Endothelial cell of umbilical vein (primary cell): ENCODE data around the gene LGR6. TPM values are rescaled to one million over a fixed set of nuclear protein-coding genes. Genes with fewer than 3 reads are reported as not detected.
A peak's percentile ranks its signal among the peaks of the same experiment; 100 is the strongest.
"Not testable (repeated sequence)": the region's sequence is repeated elsewhere in the genome, so short reads cannot be mapped to it uniquely, and the experiment has no call there.

ENCODE experiments used
- BruUV-seq: library from RNA; stranded (reverse); fragments of 400-500 nt; replicated peaks from 2 replicates; lab custom pipeline; 2021; lab: Mats Ljungman, UMichigan
- CTCF ChIA-PET: fragments of 300-600, 350-600 bp; sonication (Branson Sonifier 250); formaldehyde crosslinking; loops from one replicate; lab custom pipeline; 2021; ENCODE audit warnings: antibody characterized with exemption, inconsistent platforms; lab: Charles Lee
- POLR2A ChIA-PET: fragments of 300-600, 350-600 bp; sonication (Branson Sonifier 250); formaldehyde crosslinking; loops from one replicate; lab custom pipeline; 2021; ENCODE audit warnings: antibody characterized with exemption, inconsistent platforms; lab: Charles Lee
- DNase-seq: peaks from one replicate; pipeline ENCODE4 v3.0.0-alpha.2; 2011; ENCODE audit warnings: low read depth, low spot score
- FAIRE-seq: peaks from 2 replicates; lab custom pipeline; 2011; peaks lifted over from hg19 to GRCh38; lab: Jason Lieb, UNC
- H2AFZ ChIP-seq: 2 replicates; pipeline ENCODE4 v1.6.0; 2012; ENCODE audit warnings: low read depth, low read length, control low read depth, inconsistent platforms
- H3K27ac ChIP-seq: 2 replicates; pipeline ENCODE4 v1.5.1; 2011; ENCODE audit warnings: low read depth, mild to moderate bottlenecking, control low read depth, low read length, moderate library complexity; ENCODE audit not compliant: insufficient read depth
- H3K27me3 ChIP-seq, 2 experiments: 2 replicates each; pipeline versions ENCODE4 v1.6.0 to v1.6.1; 2011; ENCODE audit warnings: low read length in 2 of 2, mixed read lengths in 1 of 2; ENCODE audit not compliant: control insufficient read depth in 2 of 2, insufficient read depth in 2 of 2
- H3K36me3 ChIP-seq, 2 experiments: 2 replicates in 1 of 2; 3 replicates in 1 of 2; pipeline ENCODE4 v1.5.1; 2011; ENCODE audit warnings: low read length in 2 of 2, mild to moderate bottlenecking in 1 of 2, moderate library complexity in 1 of 2; ENCODE audit not compliant: control insufficient read depth in 2 of 2, insufficient read depth in 2 of 2; ENCODE audit errors: extremely low read depth in 1 of 2
- H3K4me1 ChIP-seq: 3 replicates; pipeline ENCODE4 v1.5.1; 2011; ENCODE audit warnings: mild to moderate bottlenecking, low read length; ENCODE audit not compliant: control insufficient read depth, insufficient read depth; ENCODE audit errors: extremely low read depth
- H3K4me2 ChIP-seq: 2 replicates; pipeline ENCODE4 v1.6.1; 2011; ENCODE audit warnings: low read length, control low read depth, mixed read lengths; ENCODE audit not compliant: insufficient read depth
- H3K4me3 ChIP-seq, 3 experiments: fragments of 200-600 bp in 1 of 3; sonication (generic), shearing (Covaris generic) in 1 of 3; replicated peaks in 1 of 3; 2 replicates each; pipeline ENCODE4 v1.5.1; 2011 to 2016; ENCODE audit warnings: control low read depth in 3 of 3, low read length in 3 of 3, mild to moderate bottlenecking in 2 of 3, inconsistent platforms in 1 of 3, low read depth in 1 of 3, moderate library complexity in 1 of 3; ENCODE audit not compliant: insufficient read depth in 1 of 3
- H3K79me2 ChIP-seq: 2 replicates; pipeline ENCODE4 v1.6.0; 2012; ENCODE audit warnings: low read length, inconsistent platforms; ENCODE audit not compliant: control insufficient read depth, insufficient read depth
- H3K9ac ChIP-seq: replicated peaks from 2 replicates; pipeline ENCODE3; 2011; ENCODE audit warnings: low read length, control low read depth; ENCODE audit not compliant: insufficient read depth; ENCODE audit errors: extremely low read depth
- H3K9me1 ChIP-seq: replicated peaks from 3 replicates; pipeline ENCODE4 v1.6.0; 2011; ENCODE audit warnings: mild to moderate bottlenecking, low read length; ENCODE audit not compliant: control insufficient read depth, insufficient read depth; ENCODE audit errors: extremely low read depth
- H3K9me3 ChIP-seq: replicated peaks from 2 replicates; pipeline ENCODE4 v1.5.1; 2012; ENCODE audit warnings: low read length, inconsistent platforms; ENCODE audit not compliant: control insufficient read depth, insufficient read depth
- H4K20me1 ChIP-seq: replicated peaks from 2 replicates; pipeline ENCODE3; 2011; ENCODE audit warnings: mild to moderate bottlenecking, low read length; ENCODE audit not compliant: control insufficient read depth, insufficient read depth; ENCODE audit errors: extremely low read depth
- EZH2 ChIP-seq: IDR thresholded peaks from 2 replicates; pipeline ENCODE4 v1.6.1; 2012; ENCODE audit warnings: borderline replicate concordance, low read depth, mild to moderate bottlenecking, moderate library complexity, low read length, inconsistent platforms; ENCODE audit not compliant: severe bottlenecking
- FOS ChIP-seq: IDR thresholded peaks from 2 replicates; pipeline ENCODE4 v1.6.1; 2011; ENCODE audit warnings: mild to moderate bottlenecking, low read length, moderate library complexity, borderline replicate concordance; ENCODE audit not compliant: insufficient read depth
- GATA2 ChIP-seq: IDR thresholded peaks from 2 replicates; pipeline ENCODE4 v1.7.0; 2011; ENCODE audit warnings: low read depth, mild to moderate bottlenecking, moderate library complexity, mixed read lengths, low read length; ENCODE audit not compliant: insufficient read length, insufficient read depth
- POLR2A ChIP-seq: IDR thresholded peaks from 2 replicates; pipeline ENCODE4 v1.6.1; 2012; ENCODE audit warnings: low read depth, mild to moderate bottlenecking, control low read depth, low read length
- POLR2AphosphoS5 ChIP-seq: IDR thresholded peaks from 2 replicates; pipeline ENCODE4 v1.6.1; 2012; ENCODE audit warnings: low read depth, mild to moderate bottlenecking, control low read depth, low read length, moderate library complexity; ENCODE audit not compliant: insufficient read depth
- dilution Hi-C: fragments of 300-500 bp; cut with MboI; formaldehyde crosslinking; loops from one replicate; pipeline ENCODE4 v1.15.0; 2019; ENCODE audit warnings: low sequenced_read_pairs; ENCODE audit not compliant: extremely low pct_ligation_motif_present
- intact Hi-C: fragments of 100-400 bp; cut with micrococcal nuclease; formaldehyde crosslinking; loops from one replicate; pipeline ENCODE4 v1.10.0; 2022
- polyA plus RNA-seq, 4 experiments: library from polyadenylated mRNA; depleted of rRNA in 3 of 4; stranded (reverse) in 3 of 4; unstranded in 1 of 4; fragments of >200 nt; gene quantifications; 2 replicates each; pipeline versions ENCODE4 v1.2.1 to v1.2.3, GENCODE V29; 2011 to 2012; ENCODE audit warnings: missing spikeins in 1 of 4
- total RNA-seq: library from RNA; stranded (reverse); gene quantifications from 2 replicates; pipeline ENCODE4 v1.2.3, GENCODE V29; 2021
- TF ChIP-seq, protein P1 (sequence below), 2 donors: IDR thresholded peaks; 1 replicate in 1 of 2; 2 replicates in 1 of 2; pipeline ENCODE4 v1.5.1; 2011; ENCODE audit warnings: low read length in 2 of 2, mild to moderate bottlenecking in 2 of 2, moderate library complexity in 2 of 2, control low read depth in 1 of 2, inconsistent platforms in 1 of 2, low read depth in 1 of 2; ENCODE audit not compliant: insufficient read depth in 1 of 2; ENCODE audit errors: extremely low read depth in 1 of 2
- TF ChIP-seq, protein P2 (sequence below): IDR thresholded peaks from 2 replicates; pipeline ENCODE4 v1.6.1; 2011; ENCODE audit not compliant: insufficient read depth, insufficient read length

The LGR6 gene
- total and polyA plus RNA-seq, 2 donors (not counting 3 experiments of a cell fraction or from before 2014, with no cell fraction given): not detected

DNA sequence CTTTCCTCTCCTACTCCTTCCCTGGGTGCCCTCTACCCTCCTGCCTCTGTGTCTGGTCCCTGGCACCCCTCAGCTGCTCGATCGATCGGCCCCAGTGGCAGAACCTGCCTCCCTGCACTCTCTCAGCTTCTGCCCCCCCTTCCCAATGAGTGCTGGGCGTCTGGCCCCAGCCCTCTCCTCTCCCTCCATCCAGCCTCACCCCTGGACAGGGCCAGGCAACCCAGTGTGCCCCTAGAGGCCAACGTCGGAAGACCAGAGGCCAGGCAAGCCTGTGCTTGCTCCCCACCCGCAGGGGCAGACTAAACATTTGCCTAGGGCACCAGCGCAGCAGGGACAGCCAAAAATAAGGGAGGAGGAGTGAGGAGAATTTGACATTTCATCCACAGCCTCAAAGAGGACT lies 43.5 kb downstream of the LGR6 start:
- Histone ChIP-seq H3K9me1 (no peaks in the 10 kb centered on the region), H3K9ac (no peak overlapping the region), H3K4me1 (peaks cover 13% of the 10 kb centered on the region), H3K4me2 (no peak overlapping the region), H3K4me3 (no peak overlapping the region), H3K36me3 (no peaks in the 10 kb centered on the region), H3K27ac (no peak overlapping the region), H2AFZ (no peak overlapping the region), H3K9me3 (no peaks in the 10 kb centered on the region), H4K20me1 (no peaks in the 10 kb centered on the region), H3K27me3 (peaks cover 0 to 4% of the 10 kb centered on the region in 2 experiments), H3K79me2 (no peaks in the 10 kb centered on the region)
- FAIRE-seq: peak; percentile 18
- POLR2A ChIA-PET: no interaction called here
- dilution Hi-C loops: no loop called here
- DNase-seq: peak; percentile 6
- TF ChIP-seq, protein P1, sequence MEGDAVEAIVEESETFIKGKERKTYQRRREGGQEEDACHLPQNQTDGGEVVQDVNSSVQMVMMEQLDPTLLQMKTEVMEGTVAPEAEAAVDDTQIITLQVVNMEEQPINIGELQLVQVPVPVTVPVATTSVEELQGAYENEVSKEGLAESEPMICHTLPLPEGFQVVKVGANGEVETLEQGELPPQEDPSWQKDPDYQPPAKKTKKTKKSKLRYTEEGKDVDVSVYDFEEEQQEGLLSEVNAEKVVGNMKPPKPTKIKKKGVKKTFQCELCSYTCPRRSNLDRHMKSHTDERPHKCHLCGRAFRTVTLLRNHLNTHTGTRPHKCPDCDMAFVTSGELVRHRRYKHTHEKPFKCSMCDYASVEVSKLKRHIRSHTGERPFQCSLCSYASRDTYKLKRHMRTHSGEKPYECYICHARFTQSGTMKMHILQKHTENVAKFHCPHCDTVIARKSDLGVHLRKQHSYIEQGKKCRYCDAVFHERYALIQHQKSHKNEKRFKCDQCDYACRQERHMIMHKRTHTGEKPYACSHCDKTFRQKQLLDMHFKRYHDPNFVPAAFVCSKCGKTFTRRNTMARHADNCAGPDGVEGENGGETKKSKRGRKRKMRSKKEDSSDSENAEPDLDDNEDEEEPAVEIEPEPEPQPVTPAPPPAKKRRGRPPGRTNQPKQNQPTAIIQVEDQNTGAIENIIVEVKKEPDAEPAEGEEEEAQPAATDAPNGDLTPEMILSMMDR (IDR thresholded peaks at IDR 0.05; ENCODE audit: extremely low read depth in 1 of 2, insufficient read depth in 1 of 2, low read depth in 1 of 2, low read length in 2 of 2): peak; percentile 18 to 60
- TF ChIP-seq GATA2: no peak
- CTCF ChIA-PET: interaction anchor here (1.0 to 1.5 kb wide), 5 partner anchors 11 to 76 kb away, joined by 3 to 4 read pairs (median 3); no protein-coding TSS in a partner anchor
- intact Hi-C loops: loop anchor here (2.0 kb wide), 1 partner anchor 52 kb away; no protein-coding TSS in a partner anchor
- no TSS peak for BruUV-seq

DNA sequence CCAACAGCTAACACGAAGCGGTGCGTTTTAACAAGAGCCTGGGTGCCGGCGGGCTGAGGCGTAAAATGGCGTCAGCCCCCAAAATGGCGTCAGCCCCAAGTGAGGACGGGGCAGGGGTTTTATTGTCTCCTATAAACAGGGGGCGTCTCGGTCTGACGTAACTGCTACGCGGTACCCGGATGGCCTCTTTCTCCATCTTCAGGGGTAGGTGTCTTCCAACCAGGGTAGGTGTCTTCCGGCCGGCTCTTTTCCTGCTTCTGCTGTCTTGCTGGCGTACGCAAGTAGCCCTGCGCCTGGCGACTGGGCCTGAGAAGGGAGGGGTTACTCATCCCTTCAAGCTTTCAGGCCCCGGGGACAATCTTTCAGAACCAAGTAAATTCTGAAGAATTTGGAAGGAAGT lies 45.3 kb downstream of the LGR6 start:
- Histone ChIP-seq H3K4me3 (no peak overlapping the region), H3K9ac (no peak overlapping the region), H3K4me1 (peaks cover 12% of the 10 kb centered on the region), H4K20me1 (no peaks in the 10 kb centered on the region), H2AFZ (no peak overlapping the region), H3K4me2 (no peak overlapping the region), H3K79me2 (no peaks in the 10 kb centered on the region), H3K9me3 (no peaks in the 10 kb centered on the region), H3K27me3 (peaks cover 0 to 18% of the 10 kb centered on the region in 2 experiments), H3K9me1 (no peaks in the 10 kb centered on the region), H3K27ac (no peak overlapping the region), H3K36me3 (no peaks in the 10 kb centered on the region)
- FAIRE-seq (no peak), DNase-seq (no peak)
- intact Hi-C loops (no loop called here), dilution Hi-C loops (no loop called here)
- no peak for TF ChIP-seq POLR2AphosphoS5
- no peak for TF ChIP-seq EZH2
- TF ChIP-seq FOS: no peak
- TF ChIP-seq GATA2: no peak
- TF ChIP-seq, protein P2, sequence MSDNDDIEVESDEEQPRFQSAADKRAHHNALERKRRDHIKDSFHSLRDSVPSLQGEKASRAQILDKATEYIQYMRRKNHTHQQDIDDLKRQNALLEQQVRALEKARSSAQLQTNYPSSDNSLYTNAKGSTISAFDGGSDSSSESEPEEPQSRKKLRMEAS: no peak
- no peak for TF ChIP-seq POLR2A
- CTCF ChIA-PET: interaction anchor here (1.1 to 1.4 kb wide), 2 partner anchors 46 to 50 kb away, joined by 3 to 6 read pairs; no protein-coding TSS in a partner anchor
- POLR2A ChIA-PET: no interaction called here
- no TSS peak for BruUV-seq

DNA sequence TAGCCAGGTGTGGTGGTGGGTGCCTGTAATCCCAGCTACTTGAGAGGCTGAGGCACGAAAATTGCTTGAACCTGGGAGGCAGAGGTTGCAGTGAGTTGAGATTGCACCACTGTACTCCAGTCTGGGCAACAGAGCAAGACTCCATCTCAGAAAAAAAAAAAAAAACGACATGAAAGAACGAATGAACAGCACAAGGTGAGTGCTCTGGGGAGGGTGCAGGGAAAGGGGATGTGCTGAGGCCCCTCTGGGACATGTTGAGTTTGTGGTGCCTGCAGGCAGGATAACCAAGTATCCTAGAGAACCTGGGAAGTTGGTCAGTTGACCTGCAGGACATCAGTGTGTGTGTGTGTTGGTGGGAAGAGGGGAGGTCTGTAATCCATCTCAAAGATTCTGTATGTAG lies 46.6 kb downstream of the LGR6 start:
- DNase-seq, H4K20me1 ChIP-seq, dilution Hi-C loops, H3K9me3 ChIP-seq, POLR2A ChIA-PET, H3K4me3 ChIP-seq, intact Hi-C loops, H3K9me1 ChIP-seq, H3K27ac ChIP-seq, H2AFZ ChIP-seq, H3K36me3 ChIP-seq, H3K79me2 ChIP-seq, H3K4me2 ChIP-seq, H3K9ac ChIP-seq, H3K4me1 ChIP-seq, BruUV-seq, FAIRE-seq: not testable (repeated sequence)
- peaks cover 0 to 18% of the 10 kb centered on the region in 2 experiments for H3K27me3 ChIP-seq
- CTCF ChIA-PET: interaction anchor here (1.1 to 1.4 kb wide), 2 partner anchors 47 to 51 kb away, joined by 3 to 6 read pairs; no protein-coding TSS in a partner anchor
